Adipose tissue (tissue), 3 donors: ENCODE data around the gene FREM3. TPM values are rescaled to one million over a fixed set of nuclear protein-coding genes. Genes with fewer than 3 reads are reported as not detected.

Source experiments
- H3K27ac ChIP-seq: one replicate; pipeline ENCODE4 v1.5.1; 2013; ENCODE audit warnings: low read depth, low read length
- WGBS, 3 donors: extraction: QIAGEN DNeasy Blood & Tissue Kit; methylation state at CpG; one replicate each; pipeline ENCODE4 v1.1.7; 2013; 5-methylcytosine and 5-hydroxymethylcytosine counted together
- polyA plus RNA-seq, 3 donors: library from polyadenylated mRNA; stranded (reverse); fragments of 200-250 nt; gene quantifications; one replicate each; pipeline ENCODE4 v1.2.3, GENCODE V29; 2013
- donor health status: healthy with polysubstance abuse.
- donor health status: Bipolar disorder and iron deficiency.
- donor health status: healthy.

The FREM3 gene
- polyA plus RNA-seq, 3 donors, result 0.01 to 0.11 TPM; not detected in 1

DNA sequence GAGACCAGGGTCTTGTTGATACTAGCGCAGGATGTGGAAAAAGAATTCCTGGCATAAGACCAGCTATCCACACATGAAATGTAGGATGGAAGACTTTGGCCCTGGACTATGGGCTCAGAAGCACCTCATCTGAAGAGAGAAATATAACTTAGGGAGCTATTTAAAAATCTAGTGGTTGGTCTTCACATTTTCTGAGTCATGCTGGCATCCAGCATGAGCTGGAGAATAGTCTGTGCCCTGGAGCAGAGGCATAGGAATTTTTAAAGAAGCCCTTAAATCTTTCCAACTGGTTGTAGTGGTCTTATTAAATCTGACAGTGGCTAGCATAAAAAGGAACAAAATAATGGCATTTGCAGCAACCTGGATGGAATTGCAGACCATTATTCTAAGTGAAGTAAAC, 100.6 kb downstream of the FREM3 start:
- 90 to 100% (median 94%) methylated on average over 1 of the region's 1 CpG for WGBS, 3 donors
- no peak overlapping the region for H3K27ac ChIP-seq

- H3K27ac ChIP-seq, result no peak overlapping the region
Measured at GRCh38 chr4:143598816-143599215, 101.7 kb downstream of the FREM3 start.

DNA sequence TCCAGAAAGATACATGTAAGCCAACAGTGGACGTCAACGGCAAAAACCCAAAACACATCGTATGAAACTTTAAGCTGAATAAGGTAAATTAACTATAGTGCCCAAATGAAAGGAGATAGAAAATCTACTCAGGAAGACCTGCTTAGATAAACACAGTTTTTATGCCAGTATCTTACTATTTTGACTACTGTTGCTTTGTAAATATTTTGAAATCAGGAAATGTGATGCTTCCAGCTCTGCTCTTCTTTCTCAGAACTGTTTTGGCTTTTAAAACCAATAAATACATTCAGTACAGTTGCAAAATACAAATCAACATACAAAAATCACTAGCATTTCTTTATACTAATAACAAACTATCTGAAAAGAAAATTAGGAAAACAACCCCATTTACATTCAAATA, 103.2 kb downstream of the FREM3 start:
- no peak overlapping the region for H3K27ac ChIP-seq
- 76 to 84% (median 83%) methylated on average over 3 of the region's 3 CpGs for WGBS, 3 donors

DNA sequence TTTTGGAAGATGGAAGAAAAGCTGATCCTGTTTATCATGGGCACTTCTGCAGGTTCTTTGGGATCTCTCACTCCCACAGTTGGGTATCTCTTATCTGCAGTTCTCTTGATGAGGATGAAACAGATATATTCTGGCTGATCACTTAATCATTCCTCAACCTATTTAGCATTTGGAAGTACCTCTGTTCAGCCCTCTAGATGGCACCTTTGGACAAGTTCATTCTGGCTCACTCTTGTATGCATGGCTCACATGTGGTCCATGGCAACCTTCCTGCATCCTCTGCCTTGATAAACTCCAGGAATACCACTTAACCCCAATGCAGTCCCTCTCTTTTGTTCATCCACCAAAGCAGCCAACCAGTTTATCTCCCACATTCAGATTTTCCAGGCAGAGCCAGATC, 112.8 kb downstream of the FREM3 start:
- no peak overlapping the region for H3K27ac ChIP-seq

GRCh38 chr4:143586080-143586479, 114.4 kb downstream of the FREM3 start:
- no peak overlapping the region for H3K27ac ChIP-seq

DNA sequence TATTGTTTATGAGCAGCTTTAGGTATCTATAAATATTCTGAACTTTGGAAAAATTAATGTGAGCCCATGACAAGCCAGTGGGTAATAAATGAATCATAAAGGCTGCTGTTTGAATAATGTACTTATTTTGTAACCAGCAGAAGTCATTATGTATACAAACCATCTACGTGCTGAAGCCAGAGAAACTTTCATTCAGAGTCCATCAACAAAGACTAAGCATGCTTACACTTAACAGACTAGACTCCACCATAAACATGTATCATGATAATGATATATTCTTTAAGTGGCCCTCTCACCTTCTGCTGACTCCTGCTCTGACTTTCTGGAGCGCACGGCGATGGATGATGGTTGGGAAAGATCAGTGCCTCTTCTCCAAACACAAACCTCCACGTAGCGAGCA, 114.9 kb downstream of the FREM3 start:
- no peak overlapping the region for H3K27ac ChIP-seq

GRCh38 chr4:143581331-143581946, 119.0 kb downstream of the FREM3 start:
- WGBS, 3 donors, result 68 to 86% (median 74%) methylated on average over 3 of the region's 3 CpGs
- no peak overlapping the region for H3K27ac ChIP-seq

More for the DNA sequence above, 114.9 kb downstream of the FREM3 start:
- WGBS, 3 donors, result 86 to 92% (median 90%) methylated on average over 6 of the region's 6 CpGs

DNA sequence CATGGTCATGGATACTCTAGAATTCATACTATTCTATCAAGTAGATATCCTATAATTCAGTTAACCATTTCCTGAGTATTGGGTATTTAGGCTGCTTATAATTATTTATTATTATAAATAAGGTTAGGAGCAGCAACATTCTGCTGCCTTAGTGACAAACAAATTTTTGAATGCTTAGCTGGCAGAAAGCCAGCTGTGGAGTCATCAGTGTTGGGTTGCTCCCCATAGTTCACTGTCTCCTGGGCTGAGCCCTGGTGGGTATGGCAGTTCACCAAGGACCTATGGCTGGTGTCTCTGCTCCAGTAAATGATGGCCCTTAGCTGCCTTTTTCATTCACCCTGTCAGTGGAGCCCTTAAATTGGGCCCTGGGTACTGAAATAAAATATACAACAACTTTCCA, 125.1 kb downstream of the FREM3 start:
- H3K27ac ChIP-seq, result no peak overlapping the region

- H3K27ac ChIP-seq, result no peak overlapping the region
- 88 to 93% (median 88%) methylated on average over 2 of the region's 2 CpGs for WGBS, 3 donors
Measured at GRCh38 chr4:143564472-143564871, 136.0 kb downstream of the FREM3 start.

DNA sequence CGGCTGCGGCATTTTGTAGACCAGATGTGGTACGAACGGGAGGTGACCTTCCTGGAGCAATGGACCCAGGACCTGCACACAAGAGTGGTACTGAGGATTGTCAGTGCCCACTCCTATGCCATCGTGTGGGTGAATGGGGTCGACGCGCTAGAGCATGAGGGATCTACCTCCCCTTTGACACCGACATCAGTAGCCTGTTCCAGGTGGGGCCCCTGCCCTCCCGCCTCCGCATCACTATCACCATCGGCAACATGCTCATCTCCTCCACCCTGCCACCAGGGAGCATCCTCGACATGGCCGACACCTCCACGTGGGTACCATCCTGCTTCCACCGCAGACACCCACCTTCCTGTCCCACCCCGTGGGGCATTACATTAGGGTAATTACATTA, 140.7 kb downstream of the FREM3 start:
- H3K27ac ChIP-seq, result no peak overlapping the region
- 41 to 52% (median 50%) methylated on average over 17 of the region's 17 CpGs for WGBS, 3 donors

GRCh38 chr4:143558823-143559756, 141.4 kb downstream of the FREM3 start:
- 1 to 2% (median 2%) methylated on average over 54 to 57 of the region's 57 CpGs for WGBS, 3 donors
- peak overlapping the region; percentile 6 for H3K27ac ChIP-seq

- no peak overlapping the region for H3K27ac ChIP-seq
- 50 to 82% (median 59%) methylated on average over 2 of the region's 2 CpGs for WGBS, 3 donors
Measured at GRCh38 chr4:143558286-143558685, 142.2 kb downstream of the FREM3 start.

DNA sequence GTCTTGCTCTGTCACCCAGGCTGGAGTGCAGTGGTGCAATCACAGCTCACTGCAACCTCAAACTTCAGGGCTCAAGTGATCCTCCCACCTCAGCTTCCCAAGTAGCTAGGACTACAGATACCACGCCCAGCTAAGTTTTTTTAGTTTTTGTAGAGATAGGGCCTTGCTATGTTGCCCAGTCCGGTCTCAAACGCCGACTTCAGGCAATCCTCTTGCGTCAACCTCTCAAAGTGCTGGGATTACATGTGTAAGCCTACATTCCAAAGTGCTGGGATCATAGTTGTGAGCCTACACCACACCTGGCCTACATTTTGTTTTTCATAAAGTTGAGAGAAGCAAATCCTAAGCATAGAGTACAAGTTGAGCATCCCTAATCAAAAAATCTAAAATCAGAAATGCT, 144.8 kb downstream of the FREM3 start:
- 86 to 91% (median 91%) methylated on average over 5 of the region's 5 CpGs for WGBS, 3 donors
- no peak overlapping the region for H3K27ac ChIP-seq

DNA sequence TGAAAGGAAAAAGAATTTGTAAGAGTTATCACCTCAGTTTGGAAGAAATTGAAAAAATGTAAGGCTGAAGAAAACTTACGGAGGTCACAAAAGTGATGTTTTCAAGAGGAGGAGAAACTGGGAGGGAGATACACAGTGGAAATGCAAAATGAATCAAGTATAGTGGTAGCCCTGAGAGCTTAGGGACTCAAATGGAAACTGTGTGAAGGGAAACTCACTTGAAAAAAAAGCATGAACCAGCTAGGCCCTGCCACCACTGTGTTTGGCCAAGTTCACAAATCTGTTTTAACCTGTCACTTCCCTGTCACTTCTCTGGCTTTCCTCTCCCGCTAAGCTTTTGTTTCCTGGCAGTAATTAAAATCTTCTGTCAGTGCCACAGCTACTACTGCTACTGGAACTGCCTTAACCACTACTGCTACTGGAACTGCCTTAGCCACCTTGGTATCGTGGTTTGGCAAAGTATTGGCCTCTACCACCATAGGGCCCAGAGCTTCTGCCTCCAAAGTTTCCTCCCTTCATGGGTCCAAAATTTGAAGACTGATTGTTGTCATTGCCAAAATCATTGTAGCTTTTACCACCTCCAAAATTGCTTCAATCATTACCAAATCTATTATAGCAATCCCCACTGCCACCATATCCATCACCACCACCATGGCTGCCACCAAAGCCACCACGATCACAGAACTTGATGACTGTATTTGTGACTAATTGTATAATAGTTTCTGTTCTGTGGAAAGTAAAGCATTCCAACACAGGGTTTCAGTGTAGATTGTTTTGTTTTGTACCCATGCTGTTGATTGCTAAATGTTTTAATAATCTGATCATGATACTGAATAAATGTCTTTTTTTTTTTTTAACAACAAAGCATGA, 145.5 kb downstream of the FREM3 start:
- WGBS, 3 donors, result 69 to 70% (median 69%) methylated on average over 4 of the region's 4 CpGs

GRCh38 chr4:143549928-143550327, 150.5 kb downstream of the FREM3 start:
- 85 to 91% (median 91%) methylated on average over 2 of the region's 2 CpGs for WGBS, 3 donors

More for the DNA sequence above, 145.5 kb downstream of the FREM3 start:
- H3K27ac ChIP-seq, result no peak overlapping the region

GRCh38 chr4:143539670-143540023, 160.8 kb downstream of the FREM3 start:
- 92 to 100% (median 98%) methylated on average over 3 of the region's 3 CpGs for WGBS, 3 donors
- no peak overlapping the region for H3K27ac ChIP-seq

More at GRCh38 chr4:143549928-143550327, 150.5 kb downstream of the FREM3 start:
- H3K27ac ChIP-seq, result no peak overlapping the region

DNA sequence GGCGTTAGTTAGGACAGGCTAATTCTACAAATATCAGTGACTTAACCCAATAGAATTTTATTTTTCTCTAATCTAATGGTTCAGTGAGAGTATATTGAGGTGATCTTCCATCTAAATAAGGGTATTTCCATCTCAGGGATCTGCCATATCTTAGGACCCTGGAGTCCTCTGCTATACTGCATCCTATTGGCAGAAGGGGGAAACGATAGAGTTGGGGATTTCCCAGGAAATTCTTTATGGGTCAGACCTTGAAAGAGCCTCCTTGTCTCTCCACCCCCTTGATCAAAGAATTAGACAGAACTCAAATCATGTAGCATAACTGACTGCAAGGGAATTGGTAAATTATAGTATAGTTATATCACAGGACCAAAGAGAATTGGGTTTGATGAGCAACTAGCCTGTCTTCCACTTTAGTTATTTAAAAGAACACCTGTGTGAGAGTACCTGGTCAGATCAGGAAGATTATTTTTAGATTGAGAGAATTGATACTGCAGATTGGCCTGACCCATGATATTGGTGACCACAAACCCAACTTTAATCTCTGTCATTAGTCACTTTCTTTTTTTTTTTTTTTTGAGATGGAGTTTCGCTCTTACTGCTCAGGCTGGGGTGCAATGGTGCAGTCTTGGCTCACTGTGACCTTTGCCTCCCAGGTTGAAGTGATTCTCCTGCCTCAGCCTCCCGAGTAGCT, 161.4 kb downstream of the FREM3 start:
- no peak overlapping the region for H3K27ac ChIP-seq
- 86 to 89% (median 87%) methylated on average over 4 of the region's 4 CpGs for WGBS, 3 donors

DNA sequence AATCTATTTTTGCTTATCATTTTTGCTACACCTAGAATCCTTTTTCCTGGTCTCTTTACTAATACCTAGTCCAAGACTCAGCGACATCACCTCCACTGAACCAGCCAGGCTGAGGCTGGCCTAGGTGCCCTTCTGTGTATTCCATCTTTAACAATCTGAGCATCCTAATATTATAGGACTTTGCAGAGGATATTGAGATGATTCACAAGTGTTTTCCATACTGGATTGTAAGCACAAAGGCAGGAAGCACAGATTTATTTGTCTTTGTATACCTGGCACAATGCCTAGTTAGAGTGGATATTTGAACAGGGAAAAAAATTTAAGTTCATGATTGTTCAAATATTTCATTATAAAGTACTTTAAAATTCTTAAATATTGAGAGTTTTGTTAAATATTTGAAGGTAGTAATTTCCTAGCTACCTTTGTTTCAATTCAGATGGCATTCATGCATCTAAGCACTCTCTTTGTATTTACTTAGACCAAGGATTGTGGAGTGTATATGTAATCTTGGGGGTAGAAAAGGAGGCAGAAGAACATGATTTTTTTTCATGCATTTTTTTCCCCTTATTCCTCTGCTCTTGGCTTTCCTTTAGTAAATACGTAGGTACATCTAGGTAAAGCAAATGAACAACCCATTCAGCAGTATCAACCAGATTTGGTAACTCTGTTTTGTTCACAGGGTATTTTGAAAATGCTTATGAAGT, 168.5 kb downstream of the FREM3 start:
- 76 to 94% (median 89%) methylated on average over 2 of the region's 2 CpGs for WGBS, 3 donors
- no peak overlapping the region for H3K27ac ChIP-seq
